GM19467 (cell line): ENCODE data around the gene STX8.
A peak's percentile ranks its signal among the peaks of the same experiment; 100 is the strongest.
"Not testable (repeated sequence)": the region's sequence is repeated elsewhere in the genome, so short reads cannot be mapped to it uniquely, and the experiment has no call there.

ENCODE experiments used
- ATAC-seq: cut with Tn5 transposase; IDR thresholded peaks from one replicate; pipeline ENCODE4 v1.9.1; 2021; ENCODE audit warnings: mild to moderate bottlenecking, moderate library complexity; ENCODE audit not compliant: unreplicated experiment

The STX8 gene

GRCh38 chr17:9406046-9406606, 169.5 kb downstream of the STX8 start:
- no peak for ATAC-seq

- ATAC-seq, result no peak
Measured at GRCh38 chr17:9403257-9403656, 172.4 kb downstream of the STX8 start.

GRCh38 chr17:9402590-9403199, 172.9 kb downstream of the STX8 start:
- no peak for ATAC-seq

GRCh38 chr17:9401434-9401833, 174.2 kb downstream of the STX8 start:
- no peak for ATAC-seq

GRCh38 chr17:9389111-9389527, 186.5 kb downstream of the STX8 start:
- ATAC-seq, result peak; percentile 71

GRCh38 chr17:9386401-9386800, 189.2 kb downstream of the STX8 start:
- ATAC-seq, result no peak

- ATAC-seq, result no peak
Measured at GRCh38 chr17:9383826-9384225, 191.8 kb downstream of the STX8 start.

GRCh38 chr17:9382626-9383025, 193.0 kb downstream of the STX8 start:
- no peak for ATAC-seq

- ATAC-seq, result no peak
Measured at GRCh38 chr17:9381068-9381467, 194.6 kb downstream of the STX8 start.

GRCh38 chr17:9380361-9380760, 195.3 kb downstream of the STX8 start:
- no peak for ATAC-seq

- not testable (repeated sequence) for ATAC-seq
Measured at GRCh38 chr17:9376177-9376576, 199.4 kb downstream of the STX8 start.

GRCh38 chr17:9371019-9371418, 204.6 kb downstream of the STX8 start:
- ATAC-seq, result no peak

- ATAC-seq, result no peak
Measured at GRCh38 chr17:9370467-9370866, 205.2 kb downstream of the STX8 start.

GRCh38 chr17:9368631-9369030, 207.0 kb downstream of the STX8 start:
- no peak for ATAC-seq

GRCh38 chr17:9367156-9367555, 208.5 kb downstream of the STX8 start:
- no peak for ATAC-seq

GRCh38 chr17:9364837-9365430, 210.7 kb downstream of the STX8 start:
- ATAC-seq, result no peak

GRCh38 chr17:9363440-9364350, 211.9 kb downstream of the STX8 start:
- ATAC-seq, result no peak

GRCh38 chr17:9361188-9361955, 214.2 kb downstream of the STX8 start:
- no peak for ATAC-seq

- no peak for ATAC-seq
Measured at GRCh38 chr17:9360677-9361081, 214.9 kb downstream of the STX8 start.

- ATAC-seq, result no peak
Measured at GRCh38 chr17:9356488-9356911, 219.1 kb downstream of the STX8 start.

GRCh38 chr17:9355846-9356245, 219.8 kb downstream of the STX8 start:
- ATAC-seq, result no peak
